Hematopoietic multipotent progenitor cell treated with erythropoietin and hydrocortisone succinate and interleukin-3 and kit ligand, for 8 days (in vitro differentiated cells): ENCODE data around the gene RPLP2.
A peak's percentile ranks its signal among the peaks of the same experiment; 100 is the strongest.

Source experiments
- DNase-seq: peaks from one replicate; pipeline ENCODE4 v3.0.0-alpha.2; 2015

The RPLP2 gene

DNA sequence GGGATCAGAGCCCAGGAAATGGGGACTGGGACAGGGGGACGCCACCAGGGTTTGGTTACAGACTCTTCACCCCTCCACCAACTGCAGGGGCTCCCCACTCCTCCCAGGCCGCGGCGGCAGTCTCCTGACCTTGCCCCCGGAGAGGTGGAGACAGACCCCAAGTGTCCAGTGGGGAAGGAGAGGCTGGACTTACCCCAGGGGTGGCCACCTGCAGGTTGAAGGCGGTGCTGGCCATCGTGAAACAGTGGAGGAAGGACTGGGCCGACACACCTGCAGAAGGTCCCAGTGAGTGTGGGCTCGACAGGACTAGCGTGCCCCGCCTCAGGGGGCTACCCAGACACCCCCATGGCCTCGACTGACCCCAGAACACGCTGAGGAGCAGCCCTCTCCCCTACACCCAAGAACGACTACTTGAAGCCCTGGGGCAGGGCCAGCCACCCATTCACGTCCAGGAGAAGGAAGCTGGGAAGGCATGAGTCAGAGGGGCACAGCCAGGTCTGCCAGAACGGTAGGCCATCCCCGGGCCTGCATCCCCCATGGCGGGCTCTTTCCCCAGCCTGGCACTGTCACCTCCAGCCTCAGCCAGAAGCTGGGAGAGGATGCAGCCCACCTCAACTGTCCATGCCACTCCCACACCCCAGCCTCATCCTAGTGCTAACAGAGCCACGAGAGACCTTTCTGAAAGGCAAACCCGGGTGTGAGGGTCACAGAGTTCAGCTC, 34.7 kb upstream of the RPLP2 start:
- no peak for DNase-seq

DNA sequence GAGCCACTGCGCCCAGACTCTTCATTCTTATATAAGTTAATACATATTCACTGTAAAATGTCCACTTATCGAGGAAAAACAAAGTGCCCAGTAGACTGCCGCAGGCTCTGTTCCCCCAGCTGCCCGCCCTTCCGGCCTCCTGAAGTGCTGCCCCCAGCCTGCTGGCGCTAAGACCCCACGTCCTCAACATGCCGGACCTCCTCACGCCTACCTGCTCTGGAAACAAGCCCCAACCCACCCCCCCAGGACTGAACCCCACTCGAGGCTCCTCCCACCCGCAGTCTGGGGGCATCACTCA, 33.6 kb upstream of the RPLP2 start:
- no peak for DNase-seq

DNA sequence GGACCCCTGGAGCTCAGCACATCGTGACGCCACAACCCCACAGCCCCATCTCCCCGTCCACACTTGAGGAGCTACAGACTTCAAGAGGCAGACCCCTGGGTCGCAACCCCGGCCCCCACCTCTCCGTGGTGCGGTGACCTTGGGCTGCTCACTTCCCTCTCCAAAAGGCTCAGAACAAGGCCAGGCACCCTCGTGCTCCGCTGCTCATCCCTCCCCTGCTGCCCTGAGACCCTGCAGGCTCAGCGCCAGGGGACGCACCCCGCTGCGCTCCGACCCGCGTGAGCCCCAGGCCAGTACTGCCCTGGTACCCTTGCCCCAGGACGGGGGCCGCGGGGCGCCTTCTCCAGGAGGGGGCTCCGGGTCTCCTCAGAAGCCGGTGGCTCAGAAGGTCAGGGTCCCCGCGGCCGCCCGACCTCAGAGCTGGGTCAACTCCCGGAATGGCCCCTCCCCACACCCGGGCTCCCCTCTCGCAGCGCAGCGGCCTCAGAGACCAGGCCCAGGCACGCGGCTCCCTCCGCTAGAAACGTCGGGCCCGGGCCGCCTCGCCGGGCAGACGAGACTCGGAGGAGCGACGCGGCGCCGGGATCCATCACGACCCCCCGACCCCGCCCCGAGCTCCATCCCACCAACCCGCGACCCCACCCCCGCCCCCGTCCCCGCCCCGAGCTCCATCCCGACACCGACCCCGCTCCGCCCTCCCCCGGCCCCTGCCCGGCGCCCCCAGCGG, 33.0 kb upstream of the RPLP2 start:
- DNase-seq = peak; percentile 29

DNA sequence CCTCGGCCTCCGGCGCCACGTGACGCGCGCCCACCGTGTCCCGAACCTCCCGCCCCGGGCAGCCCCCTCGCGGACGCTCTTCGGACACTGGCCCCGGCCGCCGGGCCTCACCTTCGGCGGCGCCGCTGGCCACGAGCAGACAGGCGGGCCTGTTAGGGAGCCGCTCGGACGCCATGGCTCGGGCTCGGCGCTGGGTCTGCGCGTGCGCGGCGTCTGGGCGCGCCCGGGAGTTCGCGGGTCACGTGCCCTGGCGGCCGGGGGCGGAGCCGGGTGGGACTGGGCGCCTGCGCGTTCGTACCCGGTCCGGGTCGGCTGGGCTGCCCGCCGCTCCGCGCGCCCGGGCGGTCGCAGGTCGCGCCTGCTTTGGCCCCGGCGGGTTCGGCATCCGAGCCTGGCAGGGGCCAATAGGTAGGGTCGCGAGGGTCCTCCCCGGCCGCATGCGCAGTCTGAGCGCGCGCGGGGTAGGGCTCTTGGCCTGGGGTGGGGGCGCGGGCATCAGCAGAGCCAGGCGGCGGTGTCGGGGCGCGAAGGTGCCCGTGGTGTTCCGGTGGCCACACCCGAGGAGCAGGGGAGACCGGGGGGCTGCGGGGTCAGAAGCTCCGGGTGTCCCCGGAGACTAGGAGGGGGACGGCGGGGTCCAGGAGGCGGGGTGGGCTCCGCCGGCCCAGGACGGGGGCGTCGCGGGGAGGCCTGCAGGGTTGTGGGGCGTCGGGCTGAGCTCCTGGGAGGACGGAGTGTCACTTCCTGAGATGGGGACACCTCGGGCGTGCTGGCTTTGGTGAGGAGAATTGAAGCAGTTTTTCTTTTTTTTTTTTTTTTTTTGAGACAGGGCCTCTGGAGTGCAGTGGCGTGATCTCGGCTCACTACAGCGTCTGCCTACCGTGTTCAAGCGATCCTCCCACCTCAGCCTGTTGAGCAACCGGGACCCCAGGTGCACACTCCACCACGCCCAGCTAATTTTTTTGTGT, 32.2 kb upstream of the RPLP2 start, which contains the start of gene GATD1:
Gene GATD1 (minus strand): TSS at position 200 of the 968 bp plus-strand sequence. CDS start 25 bp downstream, at position 175.
- DNase-seq = peak; percentile 87

DNA sequence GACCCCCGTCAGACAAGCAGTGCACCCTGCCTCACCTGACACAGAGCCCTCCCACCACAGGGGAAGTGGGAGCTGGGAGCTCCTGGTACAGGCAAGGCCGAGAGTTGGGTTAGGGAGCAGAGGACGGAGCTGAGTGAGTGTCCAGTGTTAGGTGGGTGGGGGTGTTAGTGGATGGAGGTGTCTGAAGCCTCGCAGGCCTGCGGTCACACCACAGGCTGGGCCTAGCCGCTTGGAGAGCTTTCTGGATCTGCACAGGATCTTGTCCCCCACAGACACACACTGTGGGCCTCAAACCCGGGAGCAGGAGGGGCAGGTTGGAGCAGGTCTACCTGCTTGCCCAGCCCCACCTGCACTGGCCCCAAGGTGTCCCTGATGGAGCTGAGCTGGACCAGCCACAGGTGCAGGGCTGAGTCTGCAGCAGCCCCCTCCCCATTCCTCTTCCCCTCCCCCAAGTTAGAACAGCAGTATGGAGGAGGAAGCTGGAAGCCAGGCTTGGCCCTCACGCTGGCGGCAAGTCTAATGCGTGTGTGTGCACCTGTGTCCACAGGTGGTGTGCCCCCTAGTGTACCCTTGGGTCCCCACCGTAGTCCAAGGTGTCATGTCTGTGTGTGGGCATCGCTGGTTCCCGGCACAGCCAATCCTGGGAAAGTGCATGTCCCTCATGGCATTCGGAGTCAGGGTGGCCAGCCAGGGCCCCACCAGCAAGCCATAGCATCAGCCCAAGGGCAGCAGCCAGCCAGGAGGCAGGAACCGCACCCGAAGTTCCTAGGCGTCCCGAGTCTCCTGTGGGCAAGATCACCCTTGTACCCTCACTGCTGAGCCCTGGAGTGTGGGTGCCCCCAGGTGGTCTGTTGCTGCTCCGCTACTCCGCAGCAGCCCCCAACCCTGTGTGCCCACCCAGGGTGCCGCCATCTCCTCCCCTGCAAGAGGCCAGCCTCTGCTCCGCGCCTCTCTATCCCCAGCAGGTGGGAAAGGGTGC, 30.5 kb upstream of the RPLP2 start:
- DNase-seq = no peak

DNA sequence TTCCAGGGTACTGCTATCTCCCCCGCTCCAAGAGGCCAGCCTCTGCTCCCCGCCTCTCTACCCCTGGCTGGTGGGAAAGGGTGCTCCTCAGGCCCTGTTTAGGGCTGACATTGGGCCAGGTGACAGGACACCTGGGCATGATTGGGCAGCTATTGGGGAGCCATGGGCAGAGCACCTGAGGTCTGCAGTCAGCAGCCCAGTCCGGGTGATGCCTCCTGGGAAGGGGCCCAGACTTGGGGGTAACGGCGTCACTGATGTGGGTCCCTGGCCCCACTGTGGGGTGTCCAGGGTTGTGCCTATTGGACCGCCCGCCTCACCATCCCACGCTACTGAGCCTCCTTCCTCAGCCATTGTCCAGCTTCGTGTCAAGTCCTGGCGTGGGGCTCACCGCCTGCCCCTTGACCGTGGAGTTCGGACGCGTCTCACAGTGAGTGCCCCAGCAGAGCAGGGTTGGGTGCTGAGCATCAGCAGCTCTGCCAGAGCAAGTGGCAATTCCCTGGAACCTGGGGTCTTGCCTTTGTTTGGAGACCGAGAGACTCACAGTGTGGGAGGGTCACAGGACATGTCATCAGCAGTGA, 29.7 kb upstream of the RPLP2 start:
- no peak for DNase-seq

DNA sequence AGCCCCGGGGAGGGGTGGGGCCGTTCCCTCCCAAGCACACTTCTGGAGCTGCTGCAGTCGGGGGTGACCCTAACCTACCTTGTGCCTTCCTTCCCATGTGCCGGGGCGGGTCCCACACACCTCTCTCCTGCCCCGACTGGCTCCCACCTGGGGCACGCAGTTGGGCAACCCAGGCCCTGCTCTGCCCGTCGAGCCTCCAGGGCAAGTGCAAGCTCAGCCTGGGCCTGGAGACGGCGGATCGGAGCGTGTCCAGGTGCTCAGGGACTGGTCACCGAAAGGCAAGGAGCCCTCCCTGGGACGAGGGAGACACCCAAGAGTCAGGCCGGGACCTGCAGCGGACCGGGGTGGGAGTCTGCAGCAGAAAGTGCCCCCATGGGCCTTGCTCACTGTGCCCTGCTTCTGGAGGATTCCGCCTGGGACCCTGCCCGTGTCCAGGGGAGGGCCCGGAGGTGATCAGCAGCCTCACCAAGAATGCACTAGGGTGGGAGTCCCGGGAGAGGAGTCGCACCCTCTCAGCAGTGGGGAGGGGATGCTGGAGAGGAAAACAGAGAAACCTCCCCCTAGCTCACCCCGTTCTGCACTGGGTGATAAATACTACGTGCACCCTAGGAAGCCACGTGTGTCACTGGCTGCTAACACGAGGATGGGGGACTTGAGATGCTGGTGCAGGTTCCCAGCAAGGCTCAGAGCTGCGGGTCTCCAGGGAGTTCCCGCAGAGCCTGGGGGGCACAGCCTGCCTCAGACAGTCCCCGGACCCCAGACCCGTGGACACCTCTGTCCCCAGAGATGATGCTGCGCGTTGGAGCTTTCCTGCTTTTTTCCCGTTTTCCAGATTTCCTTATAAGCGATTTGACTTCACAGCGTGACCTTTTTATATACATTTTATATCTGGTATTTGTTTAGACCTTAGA, 27.2 kb upstream of the RPLP2 start:
- no peak for DNase-seq

DNA sequence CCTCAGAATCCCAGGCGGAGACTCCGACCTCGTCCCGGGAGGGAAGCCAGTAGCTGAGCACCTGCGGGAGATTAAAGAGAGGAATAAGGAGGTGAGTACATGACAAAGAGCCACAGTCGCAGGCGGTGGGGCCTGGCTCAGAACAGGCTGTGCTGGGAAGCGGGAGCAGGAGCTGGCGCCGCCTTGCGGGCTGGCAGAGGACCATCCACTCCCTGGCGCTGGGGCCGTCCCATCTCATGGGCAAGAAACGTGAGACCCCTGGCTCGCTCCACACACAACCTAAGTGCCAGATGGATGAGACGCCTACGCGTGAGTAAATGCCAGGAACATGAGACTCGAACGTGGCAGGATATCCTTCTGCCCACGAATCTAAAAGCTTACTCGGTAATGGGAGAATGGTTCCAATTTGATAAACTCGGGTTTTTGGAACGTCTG, 26.2 kb upstream of the RPLP2 start:
- peak; percentile 57 for DNase-seq

DNA sequence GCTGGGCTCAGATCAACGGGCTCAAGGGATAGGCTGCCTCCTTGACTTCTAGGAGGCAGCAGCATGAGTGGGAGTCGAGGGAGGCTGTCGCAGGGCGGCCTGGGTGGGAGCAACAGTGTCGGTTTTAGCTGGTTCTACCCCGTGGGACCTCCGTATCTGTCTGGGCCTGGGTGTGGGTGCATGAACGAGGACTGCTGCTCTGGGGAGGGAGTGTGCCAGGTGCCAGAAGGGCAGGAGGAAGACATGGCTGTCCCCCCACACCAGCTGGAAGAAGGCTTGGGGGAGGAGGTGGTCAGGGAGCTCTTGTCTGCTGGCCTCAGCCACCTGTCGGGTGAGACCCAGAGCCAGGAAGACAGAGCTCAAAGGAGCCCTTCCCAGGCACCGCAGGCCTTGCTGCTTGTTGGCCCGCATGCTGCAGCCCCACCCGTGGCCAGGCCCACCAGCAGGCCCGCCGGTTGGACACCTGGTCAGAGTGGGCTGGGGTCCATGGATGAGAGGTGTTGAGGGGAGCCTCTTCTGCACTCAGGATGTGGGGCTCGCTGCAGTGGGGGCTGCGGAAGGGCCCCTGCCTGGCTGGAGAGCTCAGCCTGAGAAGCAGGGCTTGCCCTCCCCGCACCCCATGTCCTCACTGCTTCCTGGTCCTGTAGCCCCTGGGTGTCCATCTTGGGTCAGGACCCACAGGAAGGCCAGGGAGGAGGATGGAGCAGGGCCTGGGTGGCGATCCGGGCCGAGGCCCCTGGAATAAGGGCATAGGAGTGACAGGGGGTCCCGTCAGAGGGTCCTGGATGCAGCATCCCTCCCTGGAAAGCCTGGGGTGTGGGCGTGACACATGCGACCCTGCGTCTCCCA, 23.3 kb upstream of the RPLP2 start:
- no peak for DNase-seq

DNA sequence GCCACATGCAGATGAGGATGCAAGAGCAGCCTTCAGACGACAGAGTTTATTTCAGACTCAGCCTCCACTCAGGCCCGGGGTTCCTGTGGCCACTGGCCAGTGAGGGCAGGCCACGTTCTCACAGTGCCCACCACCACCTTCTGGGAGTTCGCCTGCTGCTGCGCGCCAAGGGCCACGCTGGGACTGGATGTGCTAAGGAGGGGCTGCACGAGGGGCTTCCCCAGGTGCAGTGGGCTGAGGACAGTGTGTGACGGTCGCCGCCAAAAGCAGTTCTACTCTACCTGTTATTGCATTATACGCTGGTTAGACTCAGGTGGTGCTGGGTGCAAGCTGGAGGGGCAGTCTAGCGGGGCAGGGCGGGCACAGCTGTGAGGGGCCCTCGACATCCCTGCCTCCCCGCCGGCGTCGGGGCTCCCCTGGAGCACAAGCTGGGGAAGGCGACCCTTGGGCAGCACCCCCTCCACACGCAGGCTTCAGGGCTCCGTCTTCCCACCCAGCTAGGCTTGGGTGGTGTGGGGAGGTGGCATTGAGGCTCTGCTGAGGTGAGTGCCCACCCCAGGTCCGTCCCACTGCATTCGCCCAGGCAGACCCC, 22.6 kb upstream of the RPLP2 start:
- DNase-seq = no peak

DNA sequence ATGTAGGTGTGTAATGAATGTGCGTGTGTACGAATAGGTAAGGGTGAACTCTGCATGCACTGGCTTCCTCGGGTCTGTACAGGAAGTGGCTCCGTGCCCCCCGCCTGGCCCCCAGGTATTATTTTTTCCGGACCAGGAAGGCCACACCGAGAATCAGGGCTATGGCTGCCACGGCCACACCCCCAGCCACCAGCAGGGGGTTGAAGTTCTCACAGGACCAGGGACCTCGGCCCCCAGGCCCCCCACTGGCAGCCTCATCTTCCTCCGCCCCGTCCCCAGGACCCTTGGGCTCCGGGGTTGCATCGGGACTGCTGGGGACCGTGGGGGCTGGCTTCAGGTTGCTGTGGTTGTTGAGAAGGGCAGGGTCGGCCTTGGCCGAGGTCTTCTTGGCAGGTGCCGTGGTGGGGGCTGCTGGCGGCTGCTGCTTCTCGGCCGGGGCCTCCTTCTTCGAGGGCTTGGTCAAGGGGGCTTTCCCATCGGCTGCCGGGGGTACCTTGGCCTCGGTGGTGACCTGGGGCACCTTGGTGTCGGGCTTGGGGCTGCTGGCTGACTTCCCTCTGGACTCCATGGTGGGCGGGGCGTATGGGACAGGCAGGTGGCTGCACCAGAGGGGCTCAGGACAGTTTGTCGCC, 21.6 kb upstream of the RPLP2 start:
- DNase-seq = no peak

DNA sequence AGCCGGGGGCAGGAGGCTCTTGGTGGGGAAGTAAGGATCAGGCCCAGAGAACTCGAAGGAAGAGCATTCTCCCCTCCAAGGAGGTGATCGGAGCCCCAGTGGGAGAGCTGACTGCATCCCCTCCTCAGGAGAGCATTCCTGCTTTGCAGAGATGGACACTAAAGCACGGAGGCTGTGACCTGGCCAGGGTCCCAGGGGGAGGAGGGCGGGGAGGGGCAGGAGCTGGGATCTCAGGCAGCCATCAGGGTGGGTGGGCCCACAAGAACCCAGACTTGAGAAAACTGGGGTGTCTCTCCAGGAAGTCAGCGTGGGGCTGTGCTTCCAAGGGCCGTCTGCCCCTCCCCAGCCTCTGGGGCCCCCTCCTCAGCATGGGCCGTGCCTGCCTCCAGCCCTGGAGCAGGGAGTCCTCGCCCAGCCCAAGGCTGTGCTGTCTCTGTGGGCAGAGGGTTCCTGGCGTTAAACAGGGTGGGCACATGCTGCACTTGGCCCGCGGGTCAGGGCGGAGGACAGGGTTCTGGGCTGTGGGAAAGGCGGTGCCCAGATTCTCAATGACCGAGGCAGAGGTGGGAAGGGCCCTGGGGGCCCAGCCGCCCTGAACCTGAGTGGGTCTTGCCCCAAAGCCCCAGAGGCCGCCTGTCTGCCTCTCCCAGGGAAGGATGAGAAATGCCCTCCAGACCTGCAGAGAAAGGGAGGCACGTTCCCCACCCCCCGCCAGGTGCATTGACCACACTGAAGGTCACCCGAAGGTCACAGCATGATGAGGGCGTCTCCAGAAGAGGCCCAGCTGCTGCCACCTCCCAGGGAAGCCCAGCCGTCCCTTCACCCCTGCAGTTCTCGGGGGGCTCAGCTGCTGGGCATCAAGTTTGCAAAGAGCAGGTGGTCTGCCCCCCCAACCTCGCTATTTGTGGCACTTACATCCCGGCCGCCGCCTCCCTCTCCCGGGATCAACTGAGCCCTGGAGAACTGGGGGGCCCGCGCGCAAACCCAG, 20.5 kb upstream of the RPLP2 start:
- no peak for DNase-seq

DNA sequence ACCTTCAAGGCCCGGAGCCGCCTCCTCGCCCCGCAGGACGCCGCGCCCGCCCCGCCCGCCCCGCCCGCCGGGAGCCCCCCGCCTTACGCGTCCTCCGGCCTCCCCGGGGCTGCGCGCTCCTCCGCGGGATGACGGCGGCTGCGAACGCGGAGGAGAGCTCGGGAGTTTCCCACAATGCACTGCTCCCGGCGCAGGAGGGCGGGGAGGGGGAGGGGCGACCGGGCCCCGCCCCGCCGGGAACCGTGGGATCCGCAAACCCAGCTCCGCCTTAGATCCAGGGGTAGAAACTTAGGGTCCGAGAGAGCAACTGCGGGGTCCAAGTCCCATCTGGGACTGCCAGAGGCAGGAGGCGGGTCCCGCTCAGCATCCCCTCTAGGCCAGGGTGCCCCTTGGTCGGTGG, 19.8 kb upstream of the RPLP2 start, which contains the start of gene CEND1:
Gene CEND1 (minus strand): TSS at position 148 of the 400 bp plus-strand sequence. CDS start 1,514 bp downstream, outside the sequence.
- DNase-seq = no peak

DNA sequence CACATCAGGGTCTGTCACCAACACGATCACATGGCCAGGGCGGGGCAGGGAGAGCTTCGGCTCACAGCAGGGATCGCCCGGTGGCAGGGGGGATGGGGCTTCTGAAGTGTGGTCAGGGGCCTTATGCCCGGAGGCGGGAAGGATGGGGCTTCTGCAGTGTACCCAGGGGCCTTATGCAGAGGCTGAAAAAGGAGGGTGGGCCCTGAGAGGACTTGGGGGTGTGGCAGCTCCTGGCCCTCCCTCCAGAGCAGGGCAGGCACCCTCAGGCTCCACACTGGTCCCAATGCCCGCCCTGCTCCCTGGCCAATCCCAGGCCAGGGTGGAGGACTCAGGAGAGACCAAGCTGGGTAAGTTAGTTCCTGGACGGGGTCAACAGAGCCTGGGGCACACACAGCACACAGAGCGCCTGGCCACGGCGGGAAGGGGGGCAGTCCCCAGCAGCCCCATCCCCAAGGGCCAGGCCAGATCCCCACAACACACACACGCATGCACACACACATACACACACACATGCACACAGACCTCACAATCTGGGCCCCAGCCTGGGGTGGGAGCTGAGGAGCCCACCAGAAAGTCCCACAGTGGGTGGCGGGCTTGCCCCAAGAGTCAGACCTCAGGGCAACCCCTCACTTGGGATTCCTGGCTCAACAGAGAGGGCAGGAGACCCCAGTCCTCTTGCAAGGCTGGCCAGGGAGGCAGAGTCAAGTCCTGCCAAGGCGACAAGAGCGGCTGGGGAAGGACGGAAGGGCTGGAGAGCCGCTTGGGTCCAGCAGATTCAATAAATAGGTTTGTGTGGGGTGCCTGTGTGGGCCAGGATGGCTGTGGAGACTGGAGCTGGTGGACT, 18.8 kb upstream of the RPLP2 start:
- DNase-seq = no peak

DNA sequence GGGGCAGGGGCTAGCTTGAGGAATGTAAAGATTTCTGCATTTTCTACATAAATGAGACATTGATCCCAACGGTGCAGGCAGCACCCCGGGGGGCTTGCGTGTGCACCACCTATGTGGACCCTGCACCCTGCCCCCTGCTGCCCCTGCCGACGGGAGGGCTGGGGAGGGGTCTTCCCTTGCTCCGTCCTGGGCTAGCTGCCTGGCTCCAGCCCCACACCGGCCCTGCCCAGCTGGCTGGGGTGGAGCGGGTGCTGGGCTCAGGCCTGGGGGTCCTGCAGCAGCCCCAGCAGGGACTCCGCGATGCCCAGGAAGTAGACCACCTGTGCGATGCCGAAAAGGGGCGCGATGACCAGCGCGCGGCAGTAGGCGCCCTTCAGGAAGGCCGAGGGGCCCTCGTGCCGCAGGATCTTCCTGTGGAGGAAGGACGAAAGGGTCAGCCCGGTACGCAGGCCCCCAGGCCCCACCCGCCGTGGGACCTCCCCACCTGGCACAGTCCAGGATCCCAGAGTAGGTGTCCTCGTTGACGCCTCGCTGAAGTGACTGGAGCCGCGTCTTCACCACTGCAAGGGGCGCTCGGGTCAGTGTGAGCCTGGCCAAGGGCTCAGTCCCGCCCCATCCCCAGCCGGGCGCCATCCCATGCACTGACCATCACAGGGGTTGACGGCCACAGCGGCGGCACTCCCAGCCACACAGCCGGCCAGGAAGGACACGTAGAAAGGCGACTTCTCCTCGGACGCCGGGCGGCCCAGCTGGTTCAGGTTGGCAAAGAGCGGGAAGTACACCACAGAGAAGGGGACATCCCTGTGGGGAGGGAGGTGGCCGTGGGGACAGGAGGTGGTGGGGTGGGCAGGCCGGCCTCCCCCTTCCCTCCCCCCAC, 17.9 kb upstream of the RPLP2 start:
- DNase-seq = no peak

DNA sequence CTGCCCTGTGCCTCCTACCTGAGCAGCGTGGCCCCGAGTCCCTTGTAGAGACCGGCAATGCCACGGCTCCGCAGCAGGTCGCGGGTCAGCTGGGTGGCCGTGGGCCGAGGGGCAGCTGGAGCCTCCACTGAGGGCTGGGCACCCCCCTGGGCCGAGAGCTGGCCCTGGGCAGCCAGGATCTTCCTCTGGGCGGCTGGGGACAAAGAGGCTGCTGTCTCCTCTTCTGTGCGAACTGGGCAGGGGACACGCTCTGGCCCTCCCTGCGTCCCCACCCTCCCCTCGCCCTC, 17.3 kb upstream of the RPLP2 start:
- DNase-seq = no peak
